AG04450 (cell line): ENCODE measurements around the gene PLA2G4E. TPM values are rescaled to one million over a fixed set of nuclear protein-coding genes. Genes with fewer than 3 reads are reported as not detected.

Source experiments
- CTCF ChIA-PET: fragments of 300-600, 350-600 bp; formaldehyde crosslinking; extraction: SDS; loops from one replicate; lab custom pipeline; 2022; ENCODE audit warnings: antibody characterized with exemption, inconsistent platforms; lab: Charles Lee
- POLR2A ChIA-PET: fragments of 350-600 bp; formaldehyde crosslinking; extraction: SDS; loops from one replicate; lab custom pipeline; 2021; ENCODE audit warnings: antibody characterized with exemption, inconsistent platforms; lab: Yijun Ruan, JAX
- DNase-seq: peaks from one replicate; pipeline ENCODE4 v3.0.0-alpha.2; 2011; ENCODE audit warnings: low read depth, low spot score
- H3K27ac ChIP-seq: one replicate; pipeline ENCODE4 v1.5.1; 2012; ENCODE audit warnings: low read depth, low read length, control low read depth
- H3K27me3 ChIP-seq: one replicate; pipeline ENCODE4 v1.6.0; 2012; ENCODE audit warnings: low read length; ENCODE audit not compliant: control insufficient read depth, insufficient read depth
- H3K4me3 ChIP-seq: 2 replicates; pipeline ENCODE4 v1.5.1; 2011; ENCODE audit warnings: mild to moderate bottlenecking, low read depth, low read length, control low read depth
- H3K9me3 ChIP-seq: 2 replicates; pipeline ENCODE4 v1.5.1; 2012; ENCODE audit warnings: low read length; ENCODE audit not compliant: control insufficient read depth, insufficient read depth
- polyA plus RNA-seq: library from polyadenylated mRNA; depleted of rRNA; stranded (reverse); fragments of >200 nt; gene quantifications from 2 replicates; pipeline ENCODE4 v1.2.3, GENCODE V29; 2011
- TF ChIP-seq, protein P1 (sequence below): IDR thresholded peaks from 2 replicates; pipeline ENCODE4 v1.5.1; 2011; ENCODE audit warnings: low read depth, low read length, control low read depth, inconsistent platforms

PLA2G4E gene
- polyA plus RNA-seq, 1 experiment, result not detected

GRCh38 chr15:41934843-41935242 is 86.0 kb downstream of the PLA2G4E start:
- POLR2A ChIA-PET, result no interaction called here
- CTCF ChIA-PET, result no interaction called here
- H3K27me3 ChIP-seq, result no peaks in the 10 kb centered on the region
- DNase-seq, result no peak
- H3K27ac ChIP-seq, result no peak overlapping the region
- TF ChIP-seq, protein P1, sequence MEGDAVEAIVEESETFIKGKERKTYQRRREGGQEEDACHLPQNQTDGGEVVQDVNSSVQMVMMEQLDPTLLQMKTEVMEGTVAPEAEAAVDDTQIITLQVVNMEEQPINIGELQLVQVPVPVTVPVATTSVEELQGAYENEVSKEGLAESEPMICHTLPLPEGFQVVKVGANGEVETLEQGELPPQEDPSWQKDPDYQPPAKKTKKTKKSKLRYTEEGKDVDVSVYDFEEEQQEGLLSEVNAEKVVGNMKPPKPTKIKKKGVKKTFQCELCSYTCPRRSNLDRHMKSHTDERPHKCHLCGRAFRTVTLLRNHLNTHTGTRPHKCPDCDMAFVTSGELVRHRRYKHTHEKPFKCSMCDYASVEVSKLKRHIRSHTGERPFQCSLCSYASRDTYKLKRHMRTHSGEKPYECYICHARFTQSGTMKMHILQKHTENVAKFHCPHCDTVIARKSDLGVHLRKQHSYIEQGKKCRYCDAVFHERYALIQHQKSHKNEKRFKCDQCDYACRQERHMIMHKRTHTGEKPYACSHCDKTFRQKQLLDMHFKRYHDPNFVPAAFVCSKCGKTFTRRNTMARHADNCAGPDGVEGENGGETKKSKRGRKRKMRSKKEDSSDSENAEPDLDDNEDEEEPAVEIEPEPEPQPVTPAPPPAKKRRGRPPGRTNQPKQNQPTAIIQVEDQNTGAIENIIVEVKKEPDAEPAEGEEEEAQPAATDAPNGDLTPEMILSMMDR, result no peak
- no peaks in the 10 kb centered on the region for H3K9me3 ChIP-seq
- no peak overlapping the region for H3K4me3 ChIP-seq

- H3K4me3 ChIP-seq, result no peak overlapping the region
- H3K9me3 ChIP-seq, result no peaks in the 10 kb centered on the region
- no peak for DNase-seq
- ChIA-PET CTCF (no interaction called here), POLR2A (no interaction called here)
- H3K27me3 ChIP-seq, result no peaks in the 10 kb centered on the region
- H3K27ac ChIP-seq, result no peak overlapping the region
- TF ChIP-seq, protein P1, result no peak
Measured at GRCh38 chr15:41933771-41934170, 87.1 kb downstream of the PLA2G4E start.

GRCh38 chr15:41933326-41933725 is 87.5 kb downstream of the PLA2G4E start:
- no peak for DNase-seq
- Histone ChIP-seq H3K9me3 (no peaks in the 10 kb centered on the region), H3K4me3 (no peak overlapping the region), H3K27me3 (no peaks in the 10 kb centered on the region), H3K27ac (no peak overlapping the region)
- TF ChIP-seq, protein P1, result no peak
- POLR2A ChIA-PET, result no interaction called here
- CTCF ChIA-PET, result no interaction called here

GRCh38 chr15:41932511-41933289 is 88.1 kb downstream of the PLA2G4E start:
- Histone ChIP-seq H3K4me3 (no peak overlapping the region), H3K27me3 (no peaks in the 10 kb centered on the region), H3K27ac (no peak overlapping the region), H3K9me3 (no peaks in the 10 kb centered on the region)
- no peak for DNase-seq
- TF ChIP-seq, protein P1, result no peak
- POLR2A ChIA-PET, result no interaction called here
- CTCF ChIA-PET, result no interaction called here

DNA sequence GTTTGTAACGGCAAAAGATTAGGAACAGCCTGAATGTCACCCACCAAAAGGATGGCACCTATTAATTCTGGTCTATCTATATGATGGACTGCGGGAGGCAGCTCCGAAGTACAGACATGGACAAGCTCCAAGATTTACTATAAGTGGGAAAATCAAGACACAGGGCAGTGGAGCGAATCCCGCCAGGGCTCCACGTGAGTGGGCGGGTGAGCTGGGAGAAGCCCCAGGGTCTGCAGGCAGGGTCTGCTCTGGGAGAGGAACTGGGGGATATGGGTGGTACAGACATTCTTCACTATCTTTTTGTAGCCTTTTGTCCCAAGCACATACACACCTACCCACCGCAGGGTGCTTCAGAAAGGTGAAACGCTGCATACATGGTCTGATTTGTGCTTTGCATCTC is 88.7 kb downstream of the PLA2G4E start:
- ChIA-PET CTCF (no interaction called here), POLR2A (no interaction called here)
- Histone ChIP-seq H3K9me3 (no peaks in the 10 kb centered on the region), H3K27me3 (no peaks in the 10 kb centered on the region), H3K27ac (no peak overlapping the region), H3K4me3 (no peak overlapping the region)
- TF ChIP-seq, protein P1, result no peak
- no peak for DNase-seq
